ENCODE measurements around the gene CLIP1.

The CLIP1 gene

DNA sequence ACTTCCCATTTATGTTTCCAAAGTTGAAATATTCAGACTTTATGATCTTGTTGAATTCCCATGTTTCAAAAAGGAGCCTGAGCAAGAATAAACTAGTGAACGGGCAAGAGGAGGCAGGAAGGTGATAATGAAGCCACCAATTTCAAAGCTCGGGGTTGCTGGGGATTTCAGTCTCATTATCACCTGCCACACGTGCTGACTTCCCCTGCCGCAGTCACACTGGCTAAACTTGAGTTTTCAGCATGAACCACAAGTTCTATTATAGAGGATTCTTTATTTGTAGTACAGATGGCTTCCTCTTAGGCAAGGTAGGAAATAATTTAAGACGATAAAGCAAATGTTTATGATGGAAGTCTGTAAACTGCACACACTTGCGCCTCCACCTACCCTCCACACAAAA is 178.5 kb downstream of the CLIP1 start:
- no peak for DNase-seq

DNA sequence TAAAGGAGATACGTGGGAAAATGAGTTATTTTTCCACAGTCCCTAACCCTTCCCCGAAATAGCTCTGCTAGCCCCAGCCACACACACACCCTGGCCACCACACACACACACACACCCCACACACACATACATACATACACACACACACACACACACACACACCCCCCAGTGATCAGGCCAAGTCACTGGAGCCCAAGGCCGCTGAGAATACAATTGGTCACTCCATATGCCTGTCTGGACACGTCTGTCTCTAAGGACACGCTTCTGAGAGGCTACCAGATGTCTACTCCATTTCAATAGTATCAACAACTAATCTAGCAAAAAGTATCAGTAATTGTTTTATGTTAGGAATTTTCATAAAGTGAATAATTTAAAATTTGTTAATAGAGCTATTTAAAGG is 183.6 kb downstream of the CLIP1 start:
- no peak for DNase-seq

DNA sequence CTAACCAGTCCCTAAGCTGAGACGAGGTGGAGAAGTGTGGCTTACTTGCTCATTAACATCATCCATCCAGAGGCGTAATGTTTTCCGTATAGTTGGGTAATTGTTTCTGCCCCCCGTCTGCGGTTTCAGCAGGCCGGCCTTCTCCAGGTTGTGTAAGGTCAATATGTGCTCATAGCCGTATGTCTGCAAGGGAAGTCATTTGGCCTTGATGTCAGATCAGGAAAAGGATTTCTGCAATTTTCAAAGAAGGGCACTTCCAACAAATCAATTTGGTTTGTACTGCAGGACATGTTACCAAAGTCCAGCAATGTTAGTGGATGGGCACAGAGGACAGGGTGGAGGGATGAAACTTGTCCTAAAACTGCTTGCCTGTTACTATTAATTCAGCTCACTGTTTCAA is 186.7 kb downstream of the CLIP1 start:
- no peak for DNase-seq

DNA sequence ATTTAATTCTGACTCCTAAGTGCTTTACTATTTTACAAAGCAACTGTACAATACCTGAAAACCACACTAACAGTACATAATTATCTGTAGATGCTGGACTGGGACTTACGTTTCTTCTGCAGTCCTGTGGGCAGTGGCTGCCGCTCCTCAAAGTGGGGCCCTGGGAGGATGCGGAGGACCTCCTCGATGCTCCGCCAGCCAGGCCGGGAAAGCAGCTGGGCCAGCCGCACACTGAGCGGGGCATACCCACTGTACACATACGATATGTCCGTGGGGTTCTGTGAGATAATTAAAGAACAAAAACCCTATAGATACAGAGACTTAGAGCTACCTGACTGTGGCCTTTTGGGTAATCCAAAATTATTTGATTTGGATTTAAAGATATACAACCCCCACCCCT is 189.8 kb downstream of the CLIP1 start:
- DNase-seq, result no peak

DNA sequence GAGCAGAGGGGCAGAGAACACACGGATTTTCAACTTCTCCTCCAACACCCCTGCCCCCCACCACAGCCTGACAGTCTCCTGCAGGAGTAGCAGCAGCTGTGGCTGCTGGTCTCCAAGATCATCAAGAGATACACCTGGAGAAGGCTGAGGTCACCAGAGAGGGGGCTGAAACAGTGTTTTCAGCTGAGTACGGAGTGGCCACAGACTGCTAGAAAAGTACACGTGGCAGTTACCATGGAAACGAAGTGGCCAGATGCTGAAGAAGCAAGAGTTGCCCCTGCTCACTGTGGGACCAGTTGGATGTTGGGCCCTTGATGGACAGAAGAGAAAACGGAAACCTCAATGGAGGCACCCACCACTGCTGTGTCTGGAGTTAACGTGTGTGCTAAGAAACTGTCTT is 191.7 kb downstream of the CLIP1 start:
- no peak for DNase-seq

DNA sequence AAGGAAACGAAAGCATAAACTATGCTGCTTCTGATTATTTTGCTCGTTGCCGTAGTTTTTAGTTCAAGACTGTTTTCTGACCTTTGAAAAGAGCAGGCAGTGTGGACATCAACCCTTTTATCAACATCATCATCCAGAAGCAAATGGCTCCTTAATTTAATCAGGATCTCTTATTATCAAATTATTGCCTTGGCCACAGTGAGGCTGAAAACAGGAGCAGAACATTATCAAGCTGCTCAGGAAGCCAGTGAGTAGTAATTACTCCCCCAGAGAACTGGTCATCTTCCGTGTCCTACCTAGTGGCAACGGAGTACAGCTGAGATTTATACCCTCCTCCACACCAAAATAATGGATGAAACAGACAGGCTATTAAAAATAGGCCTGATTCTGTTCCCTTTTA is 194.4 kb downstream of the CLIP1 start:
- no peak for DNase-seq

DNA sequence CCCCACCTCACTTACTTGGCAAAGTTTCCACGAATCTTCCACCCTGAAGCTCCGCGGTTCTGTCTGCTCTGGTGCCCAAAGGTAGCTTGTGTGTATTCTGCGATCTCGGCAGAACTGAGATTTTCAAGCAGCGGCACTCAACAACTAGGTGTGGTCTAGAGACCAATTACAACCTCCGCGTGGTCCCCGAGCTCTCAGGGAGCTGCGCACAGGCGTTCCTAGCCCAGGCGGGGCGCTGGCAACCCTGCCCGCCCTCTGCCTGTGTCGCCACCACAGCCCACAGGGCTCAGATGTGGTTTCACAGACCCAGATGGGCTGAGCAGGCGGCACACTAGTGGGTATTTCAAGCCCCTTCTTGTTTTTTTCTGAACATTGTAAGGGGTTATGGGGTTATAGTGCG is 195.1 kb downstream of the CLIP1 start:
- DNase-seq, result no peak

DNA sequence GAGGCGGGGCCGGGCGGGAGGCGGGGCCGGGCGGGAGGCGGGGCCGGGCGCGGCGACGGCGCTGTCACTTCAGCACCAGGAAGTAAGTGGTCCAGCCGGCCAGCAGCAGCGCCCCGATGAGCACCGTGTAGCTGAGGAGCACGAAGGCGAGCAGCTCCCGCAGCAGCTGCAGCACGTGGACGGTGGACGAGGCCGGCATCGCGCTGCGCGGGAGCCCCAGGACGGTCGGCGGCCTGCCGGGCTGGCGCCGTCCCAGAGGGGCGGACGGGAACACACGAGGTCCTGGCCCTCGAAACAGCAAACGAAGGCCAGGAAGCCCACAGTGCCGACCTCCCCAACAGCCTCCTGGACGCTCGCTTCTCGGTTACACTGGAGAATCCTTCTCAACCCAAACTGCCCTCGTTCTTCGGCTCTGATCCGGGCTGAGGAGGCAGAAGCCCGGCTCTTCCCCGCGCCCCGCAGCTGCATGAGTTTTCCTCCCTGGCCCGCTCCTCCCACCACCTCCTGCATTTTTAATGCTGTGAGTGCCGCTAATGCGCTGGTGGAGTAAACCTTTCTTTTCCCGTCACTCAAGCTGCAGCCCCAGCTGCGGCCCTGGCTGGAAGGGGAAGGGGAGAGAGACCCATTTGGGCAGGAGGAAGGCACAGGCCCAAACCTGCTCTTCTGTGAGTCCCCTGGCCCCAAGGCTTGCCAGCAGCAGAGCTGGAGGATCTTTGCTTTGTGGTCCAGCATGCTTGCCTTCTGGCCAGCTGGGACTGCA is 195.9 kb downstream of the CLIP1 start:
- DNase-seq, result no peak

DNA sequence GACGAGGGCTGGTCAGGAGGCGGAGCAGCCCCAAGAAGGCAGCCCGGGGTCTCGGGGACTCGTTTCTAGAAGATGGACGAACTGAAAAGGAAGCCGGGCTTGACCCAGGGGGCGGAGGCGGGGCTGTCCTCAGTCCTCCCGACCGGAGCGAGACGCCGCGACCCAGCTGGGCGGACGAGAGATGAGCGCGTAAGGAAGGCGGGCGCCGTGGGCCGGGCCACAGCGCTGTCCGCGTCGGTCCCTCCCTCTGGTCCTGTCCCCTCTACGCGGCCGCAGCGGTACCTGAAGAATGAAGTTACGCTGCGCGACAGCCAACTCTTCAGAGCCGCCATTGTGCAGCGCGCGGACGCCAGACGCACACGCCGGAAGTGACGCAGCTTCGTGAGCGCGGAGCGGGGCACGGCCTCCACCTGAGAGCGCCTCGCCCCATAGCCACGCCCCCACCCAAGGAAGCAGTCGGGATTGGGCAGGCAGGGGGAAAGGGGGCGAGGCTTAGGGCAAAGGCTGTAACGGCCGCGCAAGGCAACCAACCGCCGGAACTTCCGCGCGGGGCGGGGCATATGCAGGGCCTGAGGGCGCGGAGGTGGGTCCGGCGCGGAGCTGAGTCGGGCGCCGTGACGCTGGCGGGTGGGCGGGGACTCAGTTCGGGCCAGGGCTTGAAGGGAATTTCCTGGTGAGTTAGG is 196.6 kb downstream of the CLIP1 start, which contains the start of gene DIABLO:
TSS of gene DIABLO (minus strand) at position 370 of the 683 bp plus-strand sequence. CDS start at position 332, 38 bp downstream.
- peak; percentile 100 for DNase-seq
